Hematopoietic multipotent progenitor cell treated with erythropoietin and hydrocortisone succinate and interleukin-3 and kit ligand, for 8 days (in vitro differentiated cells): ENCODE measurements around the gene LURAP1L.

ENCODE experiments used
- DNase-seq: peaks from one replicate; pipeline ENCODE4 v3.0.0-alpha.2; 2015

Gene LURAP1L

DNA sequence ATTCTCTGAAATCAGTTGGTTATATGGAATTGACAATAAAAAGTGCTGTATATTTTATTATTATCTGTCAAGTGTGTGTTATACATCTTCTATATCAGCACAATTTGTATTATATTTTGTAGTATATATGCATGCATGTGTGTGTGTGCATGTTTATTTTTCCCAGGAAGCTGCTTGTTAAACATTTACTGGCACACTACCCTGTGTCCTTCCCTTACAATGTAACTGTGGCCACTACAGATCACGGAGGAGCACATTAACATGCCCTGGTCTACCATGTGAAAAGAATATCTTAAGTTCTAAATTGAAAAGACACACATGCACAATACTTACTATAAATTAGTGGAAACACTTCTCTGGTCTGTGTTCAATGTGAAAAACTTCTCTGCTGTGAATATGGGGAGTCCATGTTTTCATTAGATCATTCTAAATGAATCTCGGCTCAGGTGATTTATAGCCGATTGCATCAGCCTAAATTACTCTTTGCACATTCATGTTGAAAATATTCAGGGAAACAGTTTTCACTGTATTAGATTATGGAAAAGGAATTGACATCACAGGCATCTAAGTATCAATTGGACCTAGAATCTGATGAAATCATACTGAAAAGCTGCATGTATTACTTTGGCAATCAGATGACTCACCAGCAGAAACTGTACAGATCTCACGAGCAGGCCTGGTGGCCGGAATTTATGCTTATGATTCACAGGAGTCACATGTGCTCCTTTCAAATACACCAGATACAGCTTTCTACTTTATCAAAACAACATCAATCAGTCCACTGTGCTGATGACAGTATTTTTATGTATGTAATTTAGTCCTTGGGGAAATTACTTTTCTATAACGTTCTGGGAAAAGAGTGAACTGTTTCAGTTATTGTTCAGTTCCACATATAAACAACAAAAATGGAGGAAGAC, 39.4 kb downstream of the LURAP1L start:
- DNase-seq, result no peak

DNA sequence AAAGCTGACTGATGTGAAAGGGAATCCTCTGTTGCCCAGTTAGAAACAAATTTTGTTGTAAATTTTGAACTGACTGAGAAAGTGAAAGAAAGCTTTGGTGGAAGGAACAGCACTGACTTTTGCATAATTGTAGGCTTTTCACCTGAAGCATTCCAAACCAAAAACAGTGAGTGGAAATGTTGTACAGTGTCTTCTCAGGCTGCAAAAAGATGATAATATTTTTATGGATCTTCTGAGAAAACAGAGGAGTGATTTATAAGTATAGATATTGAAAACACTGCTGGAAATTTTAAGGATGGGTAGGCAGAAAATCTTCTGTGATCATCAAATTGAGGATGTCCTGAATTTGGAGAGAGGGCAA, 40.0 kb downstream of the LURAP1L start:
- no peak for DNase-seq

DNA sequence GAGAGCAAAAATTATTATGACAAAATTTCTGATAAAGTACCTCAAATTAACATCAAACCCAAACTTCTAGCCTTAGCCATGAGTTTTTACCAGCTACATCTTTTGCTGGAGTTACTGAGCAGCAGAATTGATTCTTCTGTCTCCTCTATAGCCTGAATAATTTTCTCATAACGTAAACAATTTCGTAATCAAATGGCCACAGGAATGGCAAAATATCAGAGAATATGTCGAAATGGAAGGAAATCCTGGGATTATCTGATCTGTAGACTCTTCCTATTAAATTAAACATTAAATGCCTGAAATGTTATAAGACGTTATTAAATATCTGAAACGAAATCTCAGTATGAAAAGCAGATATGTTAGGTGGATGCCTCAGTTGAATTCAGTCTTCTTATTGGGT, 41.1 kb downstream of the LURAP1L start:
- DNase-seq, result no peak

DNA sequence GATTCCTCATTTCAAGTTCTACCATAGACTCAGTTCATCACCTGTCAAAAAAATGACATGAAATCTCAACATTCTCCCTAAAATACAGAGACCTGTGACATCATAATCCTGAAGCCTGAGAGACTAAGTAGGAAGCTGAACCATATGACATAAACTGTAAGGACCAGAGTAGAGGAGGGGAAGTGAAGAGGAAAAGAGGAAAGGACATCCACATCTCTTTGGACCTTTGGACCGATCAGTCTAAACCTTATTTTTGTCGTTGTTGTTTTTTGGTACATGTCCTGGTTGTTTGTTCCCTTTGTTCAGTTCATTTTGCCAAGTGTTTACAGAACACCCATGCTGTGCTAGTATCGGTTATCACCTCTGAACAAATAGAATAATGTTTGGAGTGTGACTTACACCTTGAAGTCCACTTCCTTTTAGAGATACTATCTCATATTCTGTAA, 41.9 kb downstream of the LURAP1L start:
- no peak for DNase-seq

DNA sequence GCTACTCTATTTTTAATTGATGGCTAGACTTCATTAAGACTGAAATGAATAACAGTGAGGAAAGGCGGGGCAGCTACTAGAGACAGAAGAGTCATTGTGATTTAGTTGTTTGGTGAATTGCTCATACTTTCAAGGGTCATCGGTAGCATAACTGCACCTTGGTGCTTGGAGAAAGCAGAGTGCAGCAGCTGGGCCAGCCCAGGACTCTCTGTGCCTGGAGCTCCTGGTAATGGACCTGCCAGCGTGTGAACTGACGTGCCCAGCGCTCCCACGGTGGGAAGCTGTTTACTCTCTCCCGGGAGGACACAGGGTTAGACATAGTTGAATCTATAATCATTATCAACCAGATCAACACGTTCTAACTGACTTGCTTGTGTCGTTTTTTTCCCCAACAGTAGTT, 42.9 kb downstream of the LURAP1L start:
- no peak for DNase-seq

DNA sequence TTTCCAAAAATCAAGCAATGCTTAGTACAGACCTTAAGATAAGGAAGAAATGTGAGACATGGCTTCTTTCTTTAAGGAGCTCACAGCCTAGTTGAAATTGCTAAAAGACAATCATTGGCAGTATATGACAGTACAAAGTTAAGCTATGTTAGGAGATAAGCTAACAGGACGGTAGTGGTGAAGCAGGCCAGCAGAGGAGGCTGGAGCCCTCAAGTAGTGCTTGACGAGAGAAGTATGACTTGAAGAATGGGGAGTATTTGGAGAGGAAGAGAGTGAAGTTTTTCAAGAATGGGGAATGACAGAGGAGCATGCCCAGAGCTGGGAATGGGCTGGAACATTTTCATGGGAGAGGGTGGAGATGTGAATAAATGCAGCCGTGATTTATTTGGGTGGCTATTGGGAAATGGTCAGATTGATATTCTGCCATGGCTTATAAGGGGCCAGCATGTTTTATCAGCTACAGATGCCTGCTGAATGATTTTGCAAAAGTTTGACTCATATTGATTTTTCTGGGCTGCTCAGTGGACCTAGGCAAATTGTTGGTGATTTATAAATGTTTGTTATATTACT, 43.7 kb downstream of the LURAP1L start:
- no peak for DNase-seq

DNA sequence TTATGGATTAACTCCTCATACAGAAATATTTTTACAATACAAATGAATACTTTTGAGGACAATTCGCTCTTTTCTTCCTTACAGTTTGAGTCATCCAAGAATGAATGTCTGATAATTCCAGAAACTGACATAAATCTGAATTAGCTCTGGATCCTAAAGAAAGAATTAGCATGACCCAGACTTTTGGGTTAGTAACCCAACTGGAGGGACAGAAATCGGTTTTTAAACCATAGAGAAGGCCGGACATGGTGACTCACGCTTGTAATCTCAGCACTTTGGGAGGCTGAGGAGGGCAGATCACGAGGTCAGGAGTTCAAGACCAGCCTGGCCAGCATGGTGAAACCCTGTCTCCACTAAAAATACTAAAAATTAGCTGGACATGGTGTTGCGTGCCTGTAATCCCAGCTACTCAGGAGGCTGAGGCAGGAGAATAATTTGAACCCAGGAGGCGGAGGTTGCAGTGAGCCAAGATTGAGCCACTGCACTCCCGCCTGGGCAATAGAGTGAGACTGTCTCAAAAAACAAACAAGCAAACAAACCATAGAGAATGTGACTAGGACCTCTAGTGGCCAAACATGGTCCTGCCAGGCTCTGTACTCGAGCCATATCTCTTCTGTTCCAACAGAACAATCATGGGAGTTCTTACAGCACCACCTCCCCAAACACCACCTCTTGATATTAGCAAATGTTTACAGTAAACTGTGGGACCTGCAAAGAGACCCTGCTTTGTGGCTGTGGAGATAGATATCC, 44.8 kb downstream of the LURAP1L start:
- peak; percentile 45 for DNase-seq

DNA sequence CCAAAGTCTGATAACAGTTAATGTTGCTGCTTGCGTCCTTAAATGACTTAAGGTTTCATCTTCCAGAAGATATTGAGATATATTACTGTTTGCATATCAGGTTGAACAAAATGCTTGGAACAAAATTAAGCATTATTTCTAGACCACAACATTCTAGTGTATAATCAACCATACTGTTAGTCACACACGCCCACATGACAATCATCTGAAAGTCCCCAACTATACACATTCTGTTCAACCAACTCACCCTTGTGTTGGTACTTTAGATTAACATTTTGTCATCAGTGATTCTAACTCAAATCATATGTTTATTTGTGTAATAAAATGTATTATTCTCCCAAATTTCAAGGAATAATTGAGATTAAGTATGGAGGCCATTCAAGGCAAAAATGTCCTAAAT, 47.3 kb downstream of the LURAP1L start:
- DNase-seq, result no peak

DNA sequence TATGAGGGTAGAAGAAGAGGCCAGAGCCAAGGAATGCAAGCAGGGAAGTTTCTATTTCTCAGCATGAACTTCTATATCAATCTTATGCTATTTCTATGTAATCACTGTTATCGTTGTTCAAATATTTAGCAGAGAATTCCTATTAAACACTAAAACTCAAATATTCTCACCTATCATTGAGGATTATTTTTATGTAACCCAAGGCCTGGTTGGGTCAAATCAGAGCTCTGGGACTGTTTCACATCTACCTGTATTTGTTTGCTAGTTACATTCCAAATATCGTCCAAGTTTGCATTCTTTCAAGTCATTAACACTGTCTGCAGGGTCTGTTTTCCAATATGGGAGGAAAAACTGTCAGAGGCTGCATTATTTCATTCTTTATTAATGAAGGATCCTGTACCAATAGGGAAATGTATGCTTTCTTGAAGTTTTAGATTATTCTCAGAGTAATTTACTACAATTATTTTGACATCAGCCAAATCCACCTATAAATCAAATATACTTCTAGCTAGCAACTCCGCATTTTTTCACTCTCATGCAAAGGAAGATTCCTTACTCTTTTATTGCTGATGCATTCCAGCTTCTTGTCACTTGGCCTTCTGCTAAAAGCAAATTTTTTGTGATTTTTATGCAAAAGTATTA, 52.2 kb downstream of the LURAP1L start:
- DNase-seq, result no peak

DNA sequence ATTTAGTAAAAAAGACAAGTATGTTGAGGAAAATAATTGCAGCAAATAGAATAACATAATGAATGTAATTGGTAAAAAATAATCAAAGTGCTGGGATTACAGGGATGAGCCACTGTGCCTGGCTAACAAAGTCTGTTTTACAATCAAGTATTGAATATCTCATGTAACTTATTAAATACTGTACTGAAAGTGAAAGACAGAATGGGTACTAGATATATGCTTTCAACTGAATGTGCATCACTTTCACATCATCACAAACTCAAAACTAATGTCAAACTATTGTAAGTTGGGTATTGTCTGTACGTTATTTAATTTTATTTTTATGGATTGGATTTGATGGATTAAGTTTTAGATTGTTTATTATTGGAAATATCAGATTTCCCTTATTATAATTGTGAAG, 58.9 kb downstream of the LURAP1L start:
- DNase-seq, result no peak

DNA sequence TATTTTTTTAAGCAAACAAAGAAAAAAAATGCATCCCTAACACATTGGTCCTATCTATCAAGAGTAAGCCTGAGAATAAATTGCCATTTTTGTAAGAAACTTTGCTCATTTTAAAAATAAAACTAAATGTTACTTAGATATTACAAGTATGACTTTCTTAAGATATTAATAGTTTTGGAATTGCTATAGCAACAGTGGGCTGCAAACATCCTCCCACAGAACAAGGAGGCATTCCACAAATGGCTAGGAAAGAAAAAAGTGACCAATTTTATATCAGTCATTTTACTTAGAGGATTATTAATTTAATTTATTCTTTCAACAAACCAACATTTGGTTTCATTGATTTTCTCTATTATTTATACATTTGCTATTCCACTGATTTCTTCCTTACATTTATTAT, 63.7 kb downstream of the LURAP1L start:
- DNase-seq, result no peak

DNA sequence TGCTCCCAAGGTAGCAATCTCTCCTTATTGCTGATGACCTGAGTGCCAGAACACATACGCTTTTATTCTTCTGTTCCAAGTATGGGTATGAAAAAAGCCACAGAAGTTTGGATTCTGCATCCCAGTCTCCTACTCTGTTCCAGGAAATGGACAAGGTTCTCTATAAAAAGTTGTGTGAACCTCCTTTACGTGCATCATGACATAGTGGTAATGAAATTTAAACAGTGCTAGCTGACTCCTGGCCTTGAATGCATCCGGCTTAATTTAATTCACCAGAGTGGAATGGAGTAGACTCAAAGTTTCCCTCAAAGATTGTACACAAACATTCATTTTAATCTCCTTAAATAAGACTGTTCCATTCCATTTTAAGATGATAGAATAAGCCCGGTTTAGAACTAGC, 68.9 kb downstream of the LURAP1L start:
- no peak for DNase-seq

DNA sequence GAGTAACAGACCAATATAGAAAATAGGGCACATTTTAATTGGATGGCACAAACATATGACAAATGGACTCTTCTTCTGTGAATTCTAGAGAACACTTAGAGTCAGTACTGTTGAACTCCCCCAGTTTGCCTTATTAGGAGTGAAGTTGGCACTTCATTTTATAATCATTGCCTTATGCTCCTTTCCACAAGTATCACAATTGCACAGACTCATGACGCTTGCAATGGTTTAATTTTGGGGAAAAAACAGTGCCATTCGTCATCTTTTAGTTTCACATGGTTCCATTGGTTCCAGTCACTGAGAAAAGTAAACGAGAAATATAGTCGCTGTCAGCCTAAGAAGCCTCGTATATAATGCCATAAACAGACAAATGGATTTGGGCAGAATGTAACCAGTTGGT, 71.2 kb downstream of the LURAP1L start:
- DNase-seq, result no peak

DNA sequence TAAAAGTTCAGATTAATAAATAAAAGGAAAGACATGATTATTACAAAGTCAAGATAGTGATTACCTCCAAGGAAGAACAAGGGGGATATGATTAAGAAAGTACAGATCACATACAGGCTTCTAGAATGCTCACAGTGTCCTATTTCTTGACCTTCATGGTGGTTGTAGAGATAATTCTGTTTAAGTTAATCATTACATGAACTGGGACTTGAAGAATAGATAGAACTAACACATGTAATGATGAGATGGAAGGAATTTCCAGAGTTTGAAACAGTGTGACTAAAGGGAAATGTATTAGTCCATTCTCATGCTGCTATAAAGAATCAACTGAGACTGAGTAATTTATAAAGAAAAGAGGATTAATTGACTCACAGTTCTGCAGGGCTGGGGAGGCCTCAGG, 72.7 kb downstream of the LURAP1L start:
- no peak for DNase-seq

DNA sequence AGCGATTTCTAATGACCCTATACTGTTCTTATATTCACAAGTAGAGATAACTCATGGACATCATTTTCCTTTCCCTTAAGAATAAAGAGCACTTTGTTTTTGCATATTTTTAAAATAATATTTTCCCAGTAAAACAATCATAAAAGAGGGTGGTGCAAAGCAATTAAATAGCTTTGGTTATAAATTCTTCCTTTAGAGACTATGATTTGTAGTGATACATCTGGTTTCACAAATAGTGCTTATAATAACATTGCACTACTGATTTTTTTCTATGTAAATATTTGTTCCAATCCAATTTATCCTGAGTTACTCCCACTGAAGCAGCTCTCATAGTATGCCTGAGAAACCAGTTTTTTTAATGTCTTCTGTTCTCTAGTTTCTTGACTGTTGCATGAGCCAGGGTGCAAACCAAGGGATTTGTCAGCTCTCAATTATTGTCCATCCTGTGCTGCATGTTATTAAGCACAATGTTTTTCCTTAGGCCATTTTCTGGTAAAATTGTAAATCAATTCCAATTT, 74.7 kb downstream of the LURAP1L start:
- no peak for DNase-seq

DNA sequence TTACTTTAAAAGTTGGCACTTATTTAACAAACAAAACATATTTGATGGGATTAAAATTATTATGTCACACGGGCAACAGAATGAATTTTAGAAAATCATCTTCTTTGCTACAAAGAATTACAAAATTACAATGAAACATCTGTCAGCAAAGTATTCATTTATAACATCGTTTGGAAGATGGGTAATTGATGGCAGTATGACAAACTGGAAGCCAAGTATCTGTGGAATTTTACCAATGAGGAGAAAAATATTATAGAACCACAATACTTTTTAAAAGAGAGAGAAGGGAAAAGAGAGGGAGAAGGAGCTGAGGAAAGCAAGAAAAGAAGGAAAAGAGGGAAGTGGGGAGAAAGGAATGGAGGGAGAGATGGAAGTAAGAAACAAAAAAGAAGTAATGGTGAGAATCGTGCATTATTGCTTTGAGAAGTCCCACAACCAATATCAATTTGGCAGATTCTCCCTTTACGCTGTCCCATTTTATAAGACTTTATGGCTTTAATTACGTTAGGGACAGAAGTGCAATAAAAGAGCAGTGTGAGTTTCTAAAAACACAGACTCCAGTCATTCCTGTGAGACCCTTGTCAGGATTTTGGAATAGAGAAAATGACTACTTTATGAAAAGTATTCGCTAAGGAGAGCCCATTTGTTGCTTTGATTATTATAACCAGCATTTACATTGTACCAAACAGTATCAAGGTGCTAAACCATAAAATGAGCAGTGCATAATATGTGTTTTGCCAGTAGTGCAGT, 76.7 kb downstream of the LURAP1L start:
- no peak for DNase-seq

DNA sequence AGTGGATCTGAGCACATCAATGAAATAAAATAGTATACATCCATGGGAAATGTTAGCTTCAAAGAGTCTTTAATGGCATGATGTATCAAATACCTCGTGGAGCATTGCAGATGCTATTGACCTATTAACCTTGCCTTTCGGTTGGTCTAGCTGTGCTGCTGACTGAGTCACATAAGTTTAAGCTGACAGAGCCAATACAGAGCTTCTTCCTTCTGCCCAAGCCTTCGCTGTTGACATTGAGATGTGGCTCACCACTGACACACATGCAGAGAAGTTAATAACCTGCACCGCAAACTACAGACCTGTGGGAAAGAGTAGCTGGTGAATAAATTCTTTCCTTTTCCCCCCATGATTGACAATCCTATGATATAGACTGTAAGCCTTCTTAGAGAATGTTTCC, 78.2 kb downstream of the LURAP1L start:
- no peak for DNase-seq

DNA sequence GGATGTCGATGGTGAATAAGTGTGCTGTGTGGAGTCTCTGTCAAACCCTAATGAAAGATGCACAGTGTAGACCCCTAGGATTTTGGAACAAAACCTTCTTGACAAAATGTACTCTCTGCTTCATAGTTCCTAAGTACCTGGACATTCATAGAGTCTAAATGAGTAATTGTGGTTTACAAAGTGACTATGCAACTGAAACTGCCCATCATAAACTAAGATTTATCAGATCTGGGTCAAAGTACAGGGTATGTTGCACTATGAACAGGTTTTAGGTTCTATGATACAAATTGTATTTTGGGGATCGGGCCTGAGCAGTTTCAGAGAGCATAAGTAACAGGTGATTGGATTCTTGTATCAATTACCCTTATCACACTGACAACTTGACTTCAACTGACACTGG, 79.4 kb downstream of the LURAP1L start:
- no peak for DNase-seq

DNA sequence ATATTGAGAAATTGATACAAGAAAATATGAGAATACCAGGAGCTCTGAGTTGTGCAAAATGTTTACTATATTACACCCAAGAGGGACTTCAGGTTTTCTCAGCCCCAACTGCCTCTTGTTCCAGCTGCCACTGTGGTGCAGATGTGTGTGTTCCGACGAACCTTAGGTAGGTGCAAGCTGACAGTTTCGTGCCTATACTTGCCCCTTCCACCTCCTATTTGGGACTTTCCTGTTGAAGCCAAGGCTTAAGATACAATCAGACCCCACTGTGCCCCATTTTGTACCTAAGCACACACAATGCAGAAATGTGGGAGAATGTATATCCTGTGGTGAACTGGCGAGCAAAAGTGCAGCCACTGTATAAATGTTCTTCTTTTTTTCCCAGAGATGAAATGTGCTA, 80.2 kb downstream of the LURAP1L start:
- DNase-seq, result no peak

DNA sequence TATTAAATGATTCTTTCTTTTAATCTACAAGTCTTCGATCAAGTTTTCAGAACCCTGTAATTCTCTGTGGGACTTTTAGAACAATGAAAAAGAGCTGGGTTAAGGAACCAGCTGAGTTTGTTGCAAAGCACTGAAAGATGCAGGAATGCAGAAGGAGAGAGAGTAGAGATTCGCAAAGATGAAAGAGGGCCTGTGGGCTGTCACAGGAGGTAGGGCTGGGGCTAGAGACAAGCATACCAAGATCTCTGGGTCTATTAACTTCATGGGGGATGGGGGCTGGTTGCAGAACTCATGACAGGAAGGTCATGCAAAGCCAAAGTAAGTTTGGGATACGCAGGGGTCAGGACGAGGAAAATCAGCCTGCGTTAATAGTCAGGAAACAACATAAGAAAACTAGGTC, 81.8 kb downstream of the LURAP1L start:
- no peak for DNase-seq

DNA sequence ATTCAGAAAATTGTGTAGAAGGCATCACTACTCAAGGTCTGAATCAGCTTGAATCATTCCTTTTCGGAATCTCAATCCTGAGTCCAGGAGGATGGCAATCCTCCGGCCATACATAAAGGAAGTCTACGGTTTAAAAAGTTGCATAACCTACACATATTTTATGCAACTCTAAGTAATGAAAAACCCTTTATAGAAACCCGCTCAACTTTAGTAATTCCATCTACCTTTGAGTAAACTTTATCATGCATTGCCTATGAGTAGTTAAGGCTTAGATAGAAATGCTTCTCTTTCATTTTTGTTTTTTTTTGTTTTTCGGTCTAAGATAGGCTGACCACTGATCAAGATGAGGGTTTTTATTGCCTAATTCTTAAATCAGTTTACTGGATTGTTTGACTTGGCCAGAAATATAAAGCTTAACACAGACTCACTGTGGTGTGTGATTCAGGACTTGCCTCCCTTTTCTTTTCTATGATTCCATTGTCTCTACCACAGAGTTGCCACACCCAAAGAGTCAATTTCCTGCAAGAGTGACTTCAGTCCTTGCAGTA, 85.0 kb downstream of the LURAP1L start:
- no peak for DNase-seq

DNA sequence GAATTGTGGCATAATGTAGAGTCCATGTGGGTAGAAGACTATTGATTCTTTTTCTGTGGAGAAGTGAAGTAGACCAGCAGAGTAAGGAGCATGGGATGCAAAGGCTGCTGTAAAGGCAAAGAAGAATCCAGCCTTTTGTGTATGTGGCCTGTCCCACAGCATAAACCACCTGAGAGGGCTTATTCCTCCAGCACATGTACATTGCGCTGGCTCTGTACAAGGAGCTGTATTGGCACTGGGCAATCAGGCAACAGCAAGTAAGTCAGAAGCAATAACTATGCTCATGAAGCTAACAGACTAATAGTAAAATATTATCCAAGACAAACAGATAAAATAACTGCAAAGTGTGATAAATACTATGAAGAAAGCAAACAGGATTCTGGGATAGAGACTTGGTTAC, 86.2 kb downstream of the LURAP1L start:
- no peak for DNase-seq
